OCI-LY3 (cell line): ENCODE data around the gene DHCR24.

Experiments used
- H2AFZ ChIP-seq: fragments of 200-600, 300-600 bp; shearing (Covaris generic); 2 replicates; pipeline ENCODE4 v1.6.0; 2014; ENCODE audit warnings: antibody characterized with exemption, low read depth, low read length
- H3K27ac ChIP-seq: fragments of 200-600, 300-600 bp; sonication (generic); 2 replicates; pipeline ENCODE4 v1.5.1; 2014; ENCODE audit warnings: mild to moderate bottlenecking, low read length, moderate library complexity, mixed read lengths
- H3K27me3 ChIP-seq: fragments of 200-600, 300-600 bp; sonication (generic); 2 replicates; pipeline ENCODE4 v1.6.1; 2014; ENCODE audit warnings: low read depth, low read length, mixed read lengths
- H3K36me3 ChIP-seq: fragments of 200-600, 300-600 bp; sonication (generic); replicated peaks from 2 replicates; pipeline ENCODE3; 2014; ENCODE audit warnings: low read depth, low read length, mixed read lengths
- H3K4me1 ChIP-seq: fragments of 300-600, 200-600 bp; sonication (generic); 2 replicates; pipeline ENCODE4 v1.6.1; 2014; ENCODE audit warnings: low read length, mixed read lengths
- H3K4me2 ChIP-seq: fragments of 200-600, 300-600 bp; sonication (generic); 2 replicates; pipeline ENCODE4 v1.6.1; 2014; ENCODE audit warnings: low read length, mixed read lengths
- H3K4me3 ChIP-seq: fragments of 300-600, 200-600 bp; sonication (generic); 2 replicates; pipeline ENCODE4 v1.5.1; 2014; ENCODE audit warnings: antibody characterized with exemption, mild to moderate bottlenecking, low read length, moderate library complexity
- H3K79me2 ChIP-seq: fragments of 300-600, 200-600 bp; shearing (Covaris generic); 2 replicates; pipeline ENCODE4 v1.6.1; 2014; ENCODE audit warnings: mild to moderate bottlenecking, low read length, mixed read lengths
- H3K9ac ChIP-seq: fragments of 300-600, 200-600 bp; shearing (Covaris generic); 2 replicates; pipeline ENCODE4 v1.6.0; 2014; ENCODE audit warnings: mild to moderate bottlenecking, low read length, moderate library complexity
- H3K9me3 ChIP-seq: fragments of 200-600, 300-600 bp; shearing (Covaris generic); 2 replicates; pipeline ENCODE4 v1.6.1; 2014; ENCODE audit warnings: low read length, mixed read lengths; ENCODE audit not compliant: insufficient read depth
- H4K20me1 ChIP-seq: fragments of 200-600, 300-600 bp; sonication (generic); 2 replicates; pipeline ENCODE4 v1.6.1; 2016; ENCODE audit warnings: low read length, mixed read lengths; ENCODE audit not compliant: insufficient read depth
- EZH2phosphoT487 ChIP-seq: fragments of 200-600 bp; shearing (Covaris generic); IDR thresholded peaks from 2 replicates; pipeline ENCODE4 v1.6.1; 2018; ENCODE audit warnings: antibody characterized with exemption, mixed run types, low read depth
- TF ChIP-seq, protein P1 (sequence below): fragments of 200-600, 300-600 bp; sonication (generic); IDR thresholded peaks from 2 replicates; pipeline ENCODE4 v1.5.1; 2014; ENCODE audit warnings: antibody characterized with exemption, low read length, low read depth

Gene DHCR24

DNA sequence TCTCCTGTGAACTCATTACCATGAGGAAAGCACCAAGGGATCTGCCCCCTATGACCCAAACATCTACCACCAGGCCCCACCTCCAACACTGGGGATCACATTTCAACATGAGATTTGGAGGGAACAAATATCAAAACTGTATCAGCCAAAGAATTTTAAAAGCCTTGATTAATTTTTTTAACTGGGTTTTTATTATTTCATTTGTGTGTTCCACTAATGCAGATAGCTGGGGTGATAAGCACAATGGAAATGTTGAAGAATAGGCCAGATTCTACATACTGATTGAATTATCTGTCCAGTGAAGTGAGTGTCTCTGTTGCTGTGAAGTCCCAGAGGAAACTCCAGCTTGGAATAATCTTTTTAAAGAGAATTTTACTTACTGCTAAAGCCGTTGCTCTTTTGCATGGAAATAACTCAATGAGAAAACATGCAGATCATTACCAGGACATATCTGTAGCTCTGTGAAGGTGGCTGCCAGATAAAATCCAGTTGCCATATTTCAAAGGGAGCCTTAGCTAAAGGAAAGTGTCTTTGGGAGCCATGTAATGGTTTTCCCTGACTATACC lies 44.4 kb upstream of the DHCR24 start:
- Histone ChIP-seq H3K9ac (no peak overlapping the region), H3K9me3 (no peaks in the 10 kb centered on the region), H2AFZ (no peak overlapping the region), H4K20me1 (no peaks in the 10 kb centered on the region), H3K79me2 (no peaks in the 10 kb centered on the region), H3K36me3 (no peaks in the 10 kb centered on the region), H3K27ac (no peak overlapping the region), H3K27me3 (no peaks in the 10 kb centered on the region), H3K4me1 (no peaks in the 10 kb centered on the region), H3K4me2 (no peak overlapping the region), H3K4me3 (no peak overlapping the region)
- TF ChIP-seq EZH2phosphoT487, result no peak
- TF ChIP-seq, protein P1, sequence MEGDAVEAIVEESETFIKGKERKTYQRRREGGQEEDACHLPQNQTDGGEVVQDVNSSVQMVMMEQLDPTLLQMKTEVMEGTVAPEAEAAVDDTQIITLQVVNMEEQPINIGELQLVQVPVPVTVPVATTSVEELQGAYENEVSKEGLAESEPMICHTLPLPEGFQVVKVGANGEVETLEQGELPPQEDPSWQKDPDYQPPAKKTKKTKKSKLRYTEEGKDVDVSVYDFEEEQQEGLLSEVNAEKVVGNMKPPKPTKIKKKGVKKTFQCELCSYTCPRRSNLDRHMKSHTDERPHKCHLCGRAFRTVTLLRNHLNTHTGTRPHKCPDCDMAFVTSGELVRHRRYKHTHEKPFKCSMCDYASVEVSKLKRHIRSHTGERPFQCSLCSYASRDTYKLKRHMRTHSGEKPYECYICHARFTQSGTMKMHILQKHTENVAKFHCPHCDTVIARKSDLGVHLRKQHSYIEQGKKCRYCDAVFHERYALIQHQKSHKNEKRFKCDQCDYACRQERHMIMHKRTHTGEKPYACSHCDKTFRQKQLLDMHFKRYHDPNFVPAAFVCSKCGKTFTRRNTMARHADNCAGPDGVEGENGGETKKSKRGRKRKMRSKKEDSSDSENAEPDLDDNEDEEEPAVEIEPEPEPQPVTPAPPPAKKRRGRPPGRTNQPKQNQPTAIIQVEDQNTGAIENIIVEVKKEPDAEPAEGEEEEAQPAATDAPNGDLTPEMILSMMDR, result no peak

DNA sequence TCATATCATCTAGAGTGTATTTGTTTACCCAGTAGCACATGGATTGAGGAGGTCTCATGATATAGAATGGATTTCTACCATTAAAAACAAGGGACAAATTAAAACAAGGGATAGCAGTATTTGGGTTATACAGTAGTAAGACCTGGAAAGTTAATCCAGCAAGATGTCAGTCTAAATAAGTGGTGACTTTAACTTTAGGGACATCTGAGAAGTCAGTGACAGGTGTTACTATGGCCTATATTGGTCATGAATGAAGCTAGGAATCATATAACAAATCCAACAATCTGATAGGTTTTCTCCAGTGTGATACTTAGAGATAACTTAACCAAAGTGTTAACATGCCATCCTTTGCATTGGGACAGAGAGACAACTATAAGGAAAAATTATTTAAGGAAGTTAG lies 42.7 kb upstream of the DHCR24 start:
- Histone ChIP-seq H3K36me3 (no peaks in the 10 kb centered on the region), H3K4me1 (no peaks in the 10 kb centered on the region), H3K4me2 (no peak overlapping the region), H3K9ac (no peak overlapping the region), H4K20me1 (no peaks in the 10 kb centered on the region), H3K27ac (no peak overlapping the region), H3K79me2 (no peaks in the 10 kb centered on the region), H3K9me3 (no peaks in the 10 kb centered on the region), H3K4me3 (no peak overlapping the region), H3K27me3 (no peaks in the 10 kb centered on the region), H2AFZ (no peak overlapping the region)
- no peak for TF ChIP-seq EZH2phosphoT487
- TF ChIP-seq, protein P1, result no peak

DNA sequence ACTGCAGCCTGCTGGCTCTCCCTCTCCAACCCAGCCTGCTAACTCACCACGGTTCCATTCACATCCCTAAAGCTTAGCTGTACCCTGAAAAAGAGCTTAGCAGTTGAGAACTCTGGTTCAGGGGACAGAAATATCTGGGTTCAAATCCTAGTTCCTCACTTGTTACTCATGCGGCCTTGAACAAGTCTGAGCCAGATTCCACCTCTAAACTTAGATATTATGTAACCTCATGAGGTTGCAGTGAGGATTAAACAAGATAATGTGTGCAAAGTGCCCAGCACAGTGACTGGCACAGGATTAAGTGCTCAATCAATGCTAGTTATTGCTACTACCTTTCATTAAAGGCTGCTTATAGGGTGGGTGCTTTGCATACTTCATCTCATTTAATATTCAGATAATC lies 41.3 kb upstream of the DHCR24 start:
- H2AFZ ChIP-seq, result no peak overlapping the region
- no peaks in the 10 kb centered on the region for H3K79me2 ChIP-seq

DNA sequence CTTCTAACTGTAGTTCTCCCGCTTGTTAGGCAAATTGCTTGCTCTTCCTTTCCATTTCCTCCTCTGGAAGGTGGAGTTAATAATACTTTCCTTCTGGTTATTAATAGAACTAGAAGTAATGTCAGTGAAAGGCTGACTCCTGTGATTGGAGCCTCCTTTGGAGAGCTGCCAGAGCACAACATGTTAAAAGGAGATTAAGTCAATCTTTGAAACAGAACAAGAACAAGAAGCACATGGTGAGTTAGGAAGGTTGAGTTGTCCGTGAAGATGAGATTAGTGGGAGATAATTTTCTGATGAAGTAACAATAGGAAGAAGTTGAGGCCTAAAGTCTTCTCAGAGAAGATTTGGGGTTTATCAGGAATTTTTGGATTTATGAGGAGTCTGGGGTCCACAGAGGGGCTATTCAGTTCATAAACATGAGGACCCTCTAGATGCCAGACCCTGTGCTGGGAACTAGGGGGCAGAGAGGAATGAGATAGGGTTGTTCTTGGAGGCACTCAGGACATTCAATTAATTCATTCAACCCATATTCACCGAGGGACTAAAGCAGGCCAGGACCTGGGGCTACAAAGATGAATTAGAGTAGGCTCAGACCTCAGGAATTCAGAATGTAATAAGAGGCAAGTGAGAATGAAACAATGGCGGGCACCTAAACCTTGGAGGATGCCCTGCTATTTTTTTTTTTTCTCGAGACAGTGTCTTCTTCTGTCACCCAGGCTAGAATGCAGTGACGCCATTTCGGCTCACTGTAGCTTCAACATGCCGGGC lies 40.7 kb upstream of the DHCR24 start:
- TF ChIP-seq, protein P1, result no peak
- TF ChIP-seq EZH2phosphoT487, result no peak
- Histone ChIP-seq H3K27me3 (no peaks in the 10 kb centered on the region), H2AFZ (no peak overlapping the region), H3K27ac (no peak overlapping the region), H3K4me1 (no peaks in the 10 kb centered on the region), H3K4me3 (no peak overlapping the region), H3K9me3 (no peaks in the 10 kb centered on the region), H3K36me3 (no peaks in the 10 kb centered on the region), H4K20me1 (no peaks in the 10 kb centered on the region), H3K4me2 (no peak overlapping the region), H3K9ac (no peak overlapping the region), H3K79me2 (no peaks in the 10 kb centered on the region)

More for the DNA sequence above, 41.3 kb upstream of the DHCR24 start:
- Histone ChIP-seq H3K36me3 (no peaks in the 10 kb centered on the region), H3K4me1 (no peaks in the 10 kb centered on the region), H3K9ac (no peak overlapping the region), H3K9me3 (no peaks in the 10 kb centered on the region), H4K20me1 (no peaks in the 10 kb centered on the region), H3K4me2 (no peak overlapping the region), H3K27ac (no peak overlapping the region), H3K4me3 (no peak overlapping the region), H3K27me3 (no peaks in the 10 kb centered on the region)
- no peak for TF ChIP-seq EZH2phosphoT487
- TF ChIP-seq, protein P1, result no peak
